Adipocyte (in vitro differentiated cells): Measurements from ENCODE around the gene NRXN3.

ENCODE experiments used
- DNase-seq: peaks from one replicate; pipeline ENCODE4 v3.0.0-alpha.2; 2015; ENCODE audit warnings: low read depth
- H3K27me3 ChIP-seq: replicated peaks from 2 replicates; pipeline ENCODE4 v1.7.0; 2013; ENCODE audit warnings: mild to moderate bottlenecking, low read length, moderate library complexity; ENCODE audit not compliant: control insufficient read depth, insufficient read depth
- H3K36me3 ChIP-seq: 2 replicates; pipeline ENCODE4 v1.7.0; 2013; ENCODE audit warnings: low read length, mild to moderate bottlenecking, moderate library complexity; ENCODE audit not compliant: control insufficient read depth, insufficient read depth, severe bottlenecking
- H3K4me1 ChIP-seq: 2 replicates; pipeline ENCODE4 v1.7.0; 2013; ENCODE audit warnings: mild to moderate bottlenecking, low read length, moderate library complexity; ENCODE audit not compliant: control insufficient read depth, insufficient read depth
- H3K4me3 ChIP-seq: 2 replicates; pipeline ENCODE4 v1.7.0; 2013; ENCODE audit warnings: mild to moderate bottlenecking, low read length, moderate library complexity
- H3K9ac ChIP-seq: 2 replicates; pipeline ENCODE4 v1.7.0; 2013; ENCODE audit warnings: mild to moderate bottlenecking, low read length, moderate library complexity
- H3K9me3 ChIP-seq: 2 replicates; pipeline ENCODE4 v1.7.0; 2013; ENCODE audit warnings: mild to moderate bottlenecking, low read length, moderate library complexity; ENCODE audit not compliant: control insufficient read depth

The NRXN3 gene

DNA sequence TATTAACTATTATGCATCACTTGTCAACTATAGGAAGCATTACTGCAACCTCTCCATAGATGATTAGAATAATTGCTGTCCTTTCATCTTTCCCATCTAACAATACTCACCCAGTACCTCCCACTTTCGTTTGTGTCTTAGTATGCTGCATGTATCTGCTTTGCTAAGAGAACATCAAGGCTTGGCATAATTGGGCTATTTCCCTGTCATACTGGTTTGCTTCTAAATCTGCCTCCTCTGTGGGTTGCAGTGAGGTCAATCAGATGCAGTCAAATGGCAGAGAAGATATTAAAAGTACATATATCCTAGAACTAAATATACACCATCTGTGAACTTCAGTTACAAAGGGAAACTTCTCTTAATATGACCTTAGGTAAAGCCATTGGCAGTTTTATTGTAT lies 1330.3 kb downstream of the NRXN3 start:
- H3K4me1 ChIP-seq = no peaks in the 10 kb centered on the region
- H3K9ac ChIP-seq = no peak overlapping the region
- no peak for DNase-seq
- H3K27me3 ChIP-seq = no peaks in the 10 kb centered on the region
- H3K4me3 ChIP-seq = no peak overlapping the region
- no peaks in the 10 kb centered on the region for H3K9me3 ChIP-seq
- H3K36me3 ChIP-seq = no peaks in the 10 kb centered on the region

DNA sequence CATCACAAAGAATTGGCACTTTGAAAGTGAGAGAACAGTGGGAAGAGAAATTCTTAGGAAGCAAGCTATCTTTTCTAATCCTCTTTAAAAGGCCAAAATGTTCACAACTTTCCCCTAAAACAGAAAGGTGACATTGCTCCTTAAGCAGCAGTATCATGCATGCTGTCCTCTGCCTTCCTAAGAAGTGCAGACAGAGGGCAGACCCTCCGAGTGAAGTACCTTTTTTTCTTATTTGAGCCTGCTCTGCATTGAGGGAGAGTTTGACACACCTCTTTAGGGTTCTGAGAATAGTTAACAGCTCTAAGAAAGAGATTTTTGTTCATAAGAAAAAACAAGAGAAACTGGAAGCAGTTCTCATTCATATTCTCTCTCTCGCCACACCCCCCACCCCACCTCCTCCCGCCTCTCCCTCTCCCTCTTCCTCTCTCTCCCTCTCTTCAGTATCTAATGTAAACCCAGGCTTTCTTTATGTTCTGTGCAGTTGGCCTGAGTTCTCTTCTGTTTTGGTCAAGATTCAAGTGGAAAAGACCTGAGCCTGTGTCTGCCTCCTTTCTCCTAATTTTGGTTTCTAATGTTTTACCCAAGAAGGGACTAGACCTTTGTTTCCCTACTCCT lies 1332.1 kb downstream of the NRXN3 start:
- Histone ChIP-seq H3K27me3 (no peaks in the 10 kb centered on the region), H3K9ac (no peak overlapping the region), H3K9me3 (no peaks in the 10 kb centered on the region), H3K36me3 (no peaks in the 10 kb centered on the region), H3K4me3 (no peak overlapping the region), H3K4me1 (no peaks in the 10 kb centered on the region)
- DNase-seq = no peak

DNA sequence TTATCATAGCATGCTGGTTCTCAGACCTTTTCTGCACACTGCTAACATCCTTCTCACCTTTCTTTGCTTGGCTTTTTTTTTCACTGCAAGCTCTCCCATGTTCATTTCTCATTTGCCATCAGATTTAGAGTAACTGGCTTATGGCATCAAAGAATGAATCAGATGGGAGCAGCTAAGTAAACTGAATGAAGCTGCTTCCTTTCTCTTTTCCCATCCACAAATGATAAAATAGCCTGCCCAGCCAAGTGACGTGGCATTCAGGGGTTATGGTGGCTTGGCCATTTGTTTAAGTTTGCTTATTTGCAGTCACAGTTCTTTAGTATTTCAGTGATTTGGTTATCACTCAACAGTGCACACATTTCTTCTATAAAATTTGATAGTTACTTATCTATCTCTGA lies 1332.6 kb downstream of the NRXN3 start:
- DNase-seq = no peak

DNA sequence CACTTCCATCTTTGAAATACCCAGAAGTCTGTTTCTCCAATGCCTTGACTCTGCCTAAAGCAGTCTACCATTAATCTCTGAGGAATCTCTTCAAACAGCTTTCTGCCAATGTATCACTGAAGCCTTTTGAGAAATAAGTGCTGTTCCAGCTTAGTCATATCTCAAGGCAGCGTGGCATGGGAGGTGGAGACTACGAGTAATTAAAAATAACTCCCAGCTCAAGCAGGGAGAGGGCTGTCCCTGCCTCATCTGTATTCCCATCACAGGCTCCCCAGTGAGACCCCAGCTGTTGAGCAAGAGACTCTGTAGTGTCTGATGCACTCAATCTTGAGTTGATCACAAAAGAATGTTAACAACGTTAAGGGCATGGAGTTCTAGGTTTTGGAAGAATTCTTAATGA lies 1340.5 kb downstream of the NRXN3 start:
- Histone ChIP-seq H3K27me3 (no peaks in the 10 kb centered on the region), H3K36me3 (no peaks in the 10 kb centered on the region), H3K9ac (no peak overlapping the region), H3K4me3 (no peak overlapping the region), H3K4me1 (peaks cover 17% of the 10 kb centered on the region), H3K9me3 (no peaks in the 10 kb centered on the region)
- peak; percentile 15 for DNase-seq

More for the DNA sequence above, 1332.6 kb downstream of the NRXN3 start:
- H3K27me3 ChIP-seq = no peaks in the 10 kb centered on the region
- H3K36me3 ChIP-seq = no peaks in the 10 kb centered on the region
- H3K4me3 ChIP-seq = no peak overlapping the region
- no peak overlapping the region for H3K9ac ChIP-seq
- H3K9me3 ChIP-seq = no peaks in the 10 kb centered on the region
- H3K4me1 ChIP-seq = no peaks in the 10 kb centered on the region

DNA sequence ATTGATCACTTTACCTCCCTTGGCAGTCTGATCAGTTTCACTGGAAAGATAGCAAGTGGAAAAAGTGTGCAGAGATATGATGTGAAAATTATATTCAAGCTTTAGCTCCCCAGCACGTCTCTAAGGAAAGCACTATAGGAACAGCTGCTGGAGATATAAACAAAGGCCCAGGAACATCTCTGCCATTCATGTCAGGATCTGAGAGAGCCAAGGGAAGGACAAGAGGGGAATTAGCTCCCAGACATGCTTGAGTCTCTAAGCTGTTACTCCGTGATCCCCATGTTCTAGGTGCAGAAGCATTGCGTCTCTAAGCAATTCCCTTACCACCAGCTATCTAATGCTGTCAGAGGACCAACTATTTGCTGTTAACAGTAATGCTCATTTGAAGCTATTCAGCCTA lies 1341.0 kb downstream of the NRXN3 start:
- peaks cover 17% of the 10 kb centered on the region for H3K4me1 ChIP-seq
- no peaks in the 10 kb centered on the region for H3K36me3 ChIP-seq
- H3K27me3 ChIP-seq = no peaks in the 10 kb centered on the region
- no peaks in the 10 kb centered on the region for H3K9me3 ChIP-seq
- no peak overlapping the region for H3K9ac ChIP-seq
- no peak for DNase-seq
- H3K4me3 ChIP-seq = no peak overlapping the region

DNA sequence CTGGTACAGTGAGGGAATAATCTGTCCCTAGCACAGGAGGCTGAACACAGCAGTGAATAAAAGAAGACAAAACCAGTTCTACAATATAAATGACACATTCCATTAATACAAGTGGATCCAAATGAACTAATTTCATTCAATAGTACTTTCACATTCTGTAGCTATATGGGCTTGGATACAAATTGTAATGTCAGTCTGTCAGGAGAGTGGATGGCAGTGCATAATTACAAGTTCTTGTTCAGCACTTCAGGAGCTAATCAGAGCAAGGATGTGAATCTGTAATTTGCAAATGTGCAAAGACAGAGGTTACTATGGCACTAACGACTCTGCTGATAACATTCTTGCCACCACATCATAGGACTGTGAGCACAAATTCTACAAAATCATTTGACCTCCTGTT lies 1343.3 kb downstream of the NRXN3 start:
- no peak overlapping the region for H3K9ac ChIP-seq
- no peak for DNase-seq
- H3K4me1 ChIP-seq = peaks cover 17% of the 10 kb centered on the region
- no peaks in the 10 kb centered on the region for H3K36me3 ChIP-seq
- no peaks in the 10 kb centered on the region for H3K27me3 ChIP-seq
- H3K9me3 ChIP-seq = no peaks in the 10 kb centered on the region
- no peak overlapping the region for H3K4me3 ChIP-seq

DNA sequence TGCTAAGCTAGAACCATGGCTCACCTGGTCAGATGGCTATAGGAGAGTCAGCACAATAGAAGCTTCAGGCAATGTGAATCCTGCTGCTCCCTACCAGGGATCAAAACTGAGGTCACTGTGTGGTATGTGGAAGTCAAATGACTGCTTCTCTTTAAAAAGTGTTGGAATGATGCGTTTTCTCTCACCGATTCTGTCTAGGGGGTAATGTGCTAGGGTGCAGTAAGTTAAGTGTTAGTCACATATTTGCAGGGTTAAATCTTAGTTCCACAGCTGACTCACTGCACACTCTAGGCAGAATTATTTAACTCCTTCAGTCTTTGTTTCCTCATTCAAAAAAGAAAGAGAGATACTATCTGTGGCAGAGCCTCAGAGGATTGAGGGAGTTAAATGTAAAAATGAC lies 1344.5 kb downstream of the NRXN3 start:
- peaks cover 17% of the 10 kb centered on the region for H3K4me1 ChIP-seq
- H3K9me3 ChIP-seq = no peaks in the 10 kb centered on the region
- DNase-seq = no peak
- H3K9ac ChIP-seq = no peak overlapping the region
- no peak overlapping the region for H3K4me3 ChIP-seq
- H3K27me3 ChIP-seq = no peaks in the 10 kb centered on the region
- H3K36me3 ChIP-seq = no peaks in the 10 kb centered on the region

DNA sequence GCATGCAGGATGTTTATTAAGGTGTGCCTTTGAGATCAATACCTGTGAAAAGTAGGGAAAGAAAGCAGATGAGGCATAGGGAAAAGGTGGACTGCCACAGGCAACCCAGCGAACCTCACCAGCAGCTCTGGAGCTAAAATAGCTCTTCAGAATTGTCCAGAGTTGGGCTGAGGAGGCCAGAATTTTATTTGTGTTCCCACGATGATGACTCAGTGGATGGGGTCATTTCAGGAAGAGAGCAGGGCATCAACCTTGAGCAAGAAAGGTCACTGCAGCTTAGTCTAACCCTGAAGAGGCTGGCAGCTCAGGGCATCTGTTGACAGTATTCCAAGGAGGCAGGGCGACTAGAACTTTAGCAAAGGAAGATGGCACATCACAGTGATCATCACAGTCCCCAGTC lies 1345.0 kb downstream of the NRXN3 start:
- Histone ChIP-seq H3K4me3 (no peak overlapping the region), H3K9me3 (no peaks in the 10 kb centered on the region), H3K36me3 (no peaks in the 10 kb centered on the region), H3K4me1 (peaks cover 17% of the 10 kb centered on the region), H3K9ac (no peak overlapping the region), H3K27me3 (no peaks in the 10 kb centered on the region)
- DNase-seq = no peak

DNA sequence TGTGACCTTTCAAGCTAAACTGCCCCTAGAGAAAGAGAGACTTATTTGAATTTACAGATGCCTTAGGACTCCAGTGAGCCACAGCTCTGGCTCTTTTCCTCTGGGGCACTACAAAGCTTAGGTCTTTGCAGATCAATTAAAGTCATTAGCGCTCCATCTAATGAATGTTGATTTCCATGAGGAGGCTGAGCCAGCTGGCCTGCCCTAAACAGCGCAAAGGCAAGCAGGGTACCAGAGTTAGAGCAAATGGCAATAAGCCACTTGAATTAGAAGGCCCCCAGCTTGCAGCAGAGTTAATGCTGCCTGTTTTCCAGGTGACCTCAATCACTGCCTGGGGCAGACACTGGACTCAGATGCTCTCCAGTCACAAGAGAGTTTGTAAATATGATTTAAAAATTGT lies 1345.8 kb downstream of the NRXN3 start:
- Histone ChIP-seq H3K4me1 (peaks cover 9% of the 10 kb centered on the region), H3K4me3 (no peak overlapping the region), H3K36me3 (no peaks in the 10 kb centered on the region), H3K27me3 (no peaks in the 10 kb centered on the region), H3K9ac (no peak overlapping the region), H3K9me3 (no peaks in the 10 kb centered on the region)
- DNase-seq = no peak

DNA sequence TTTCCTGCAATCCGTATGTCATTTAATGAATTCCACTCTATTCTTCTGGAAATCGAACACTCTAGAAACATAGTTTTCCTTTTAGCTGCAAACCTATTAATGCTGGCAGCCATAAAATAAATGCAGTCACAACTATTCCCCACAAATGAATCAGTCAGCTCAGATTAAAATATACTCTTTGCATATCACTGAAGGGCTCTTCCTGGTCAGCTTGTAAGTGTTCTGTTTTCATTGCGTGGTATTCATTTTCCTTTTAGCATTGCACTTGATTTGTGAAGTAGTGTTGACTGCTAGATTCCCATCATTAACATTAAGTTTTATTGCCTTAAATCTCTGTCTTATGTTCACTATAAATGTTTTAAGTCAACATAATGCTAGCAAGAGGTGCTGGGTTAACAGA lies 1355.2 kb downstream of the NRXN3 start:
- H3K4me3 ChIP-seq = no peak overlapping the region
- DNase-seq = no peak
- H3K27me3 ChIP-seq = no peaks in the 10 kb centered on the region
- no peaks in the 10 kb centered on the region for H3K36me3 ChIP-seq
- H3K9ac ChIP-seq = no peak overlapping the region
- no peaks in the 10 kb centered on the region for H3K9me3 ChIP-seq
- no peaks in the 10 kb centered on the region for H3K4me1 ChIP-seq

DNA sequence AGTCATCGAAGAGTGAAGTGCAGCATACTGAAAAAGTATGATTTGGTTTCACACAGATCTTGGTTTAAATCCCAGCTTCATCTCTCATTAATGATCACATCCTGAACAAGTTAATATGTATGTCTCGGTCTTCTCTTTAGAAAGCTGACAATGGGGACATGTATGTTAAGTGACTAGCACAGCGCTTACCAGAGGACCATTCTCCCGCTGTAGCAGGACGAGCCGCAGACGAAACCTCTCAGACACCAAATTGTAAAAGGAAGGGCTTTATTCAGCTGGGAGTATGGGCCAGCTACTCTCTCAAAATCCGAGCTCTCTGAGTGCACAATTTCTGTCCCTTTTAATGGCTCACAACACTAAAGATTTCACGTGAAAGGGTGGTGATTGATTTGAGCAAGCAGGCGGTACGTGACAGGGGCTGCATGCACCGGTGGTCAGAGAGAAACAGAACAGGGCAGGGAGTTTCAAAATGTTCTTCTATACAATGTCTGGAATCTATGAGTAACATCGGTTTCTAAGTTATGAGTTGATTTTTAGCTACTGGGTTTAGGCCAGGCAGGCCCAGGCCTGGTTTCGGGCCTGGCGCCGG lies 1358.7 kb downstream of the NRXN3 start:
- H3K9ac ChIP-seq = no peak overlapping the region
- no peaks in the 10 kb centered on the region for H3K9me3 ChIP-seq
- no peaks in the 10 kb centered on the region for H3K4me1 ChIP-seq
- H3K36me3 ChIP-seq = no peaks in the 10 kb centered on the region
- DNase-seq = no peak
- no peaks in the 10 kb centered on the region for H3K27me3 ChIP-seq
- H3K4me3 ChIP-seq = no peak overlapping the region

DNA sequence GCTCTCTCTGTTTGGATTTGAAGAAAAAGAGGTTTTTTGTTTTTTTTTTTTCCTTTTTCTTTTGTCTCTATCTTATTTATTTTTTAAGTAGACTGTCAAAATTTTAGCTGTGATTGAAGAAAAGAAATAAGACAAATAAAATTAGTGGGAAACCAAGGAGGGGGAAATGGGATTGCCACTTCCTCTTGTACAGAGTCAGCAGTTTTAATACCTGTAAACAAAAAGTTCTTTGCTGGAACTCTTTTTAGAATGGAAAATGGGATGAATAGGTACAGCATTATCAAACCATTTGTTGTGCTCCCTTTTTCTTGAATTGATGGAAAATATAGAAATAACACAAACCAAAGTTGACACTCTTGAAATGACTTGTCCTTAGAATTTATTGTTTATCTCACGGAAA lies 1360.4 kb downstream of the NRXN3 start:
- Histone ChIP-seq H3K9ac (no peak overlapping the region), H3K4me3 (no peak overlapping the region), H3K9me3 (no peaks in the 10 kb centered on the region), H3K36me3 (no peaks in the 10 kb centered on the region), H3K4me1 (no peaks in the 10 kb centered on the region), H3K27me3 (no peaks in the 10 kb centered on the region)
- DNase-seq = no peak
